SU-DHL-6 (cell line): ENCODE measurements around the gene GRID2.

Experiments used
- EZH2phosphoT487 ChIP-seq: fragments of 200-600 bp; sonication (generic), shearing (Covaris generic); conservative IDR thresholded peaks from 2 replicates; pipeline ENCODE4 v1.6.1; 2018; ENCODE audit warnings: mild to moderate bottlenecking, antibody characterized with exemption, low read length, moderate library complexity, mixed read lengths
- TF ChIP-seq, protein P1 (sequence below): fragments of 200-600 bp; sonication (generic); IDR thresholded peaks from one replicate; pipeline ENCODE4 v1.5.1; 2017; ENCODE audit warnings: antibody characterized with exemption, mild to moderate bottlenecking, low read length, moderate library complexity; ENCODE audit not compliant: insufficient read depth, poor library complexity, severe bottlenecking

DNA sequence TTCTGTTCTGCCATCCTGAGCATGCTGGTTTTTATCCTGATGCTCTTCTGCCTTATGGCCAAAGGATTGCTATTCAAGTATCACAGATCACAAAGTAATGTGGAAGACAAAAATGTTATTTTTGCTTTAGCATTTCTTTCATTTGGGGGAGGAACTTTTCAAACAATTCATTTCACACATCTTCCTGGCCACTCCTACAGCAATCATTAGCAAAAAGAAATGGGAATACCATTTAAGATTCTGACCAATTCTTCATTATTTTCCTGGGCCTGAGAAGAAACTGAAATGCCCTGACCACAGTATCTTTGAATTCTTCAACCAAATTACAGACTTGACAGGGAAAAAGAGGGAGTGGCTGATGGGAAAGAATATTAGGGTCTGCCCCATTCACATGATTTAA is 38.0 kb upstream of the GRID2 start:
- TF ChIP-seq, protein P1, sequence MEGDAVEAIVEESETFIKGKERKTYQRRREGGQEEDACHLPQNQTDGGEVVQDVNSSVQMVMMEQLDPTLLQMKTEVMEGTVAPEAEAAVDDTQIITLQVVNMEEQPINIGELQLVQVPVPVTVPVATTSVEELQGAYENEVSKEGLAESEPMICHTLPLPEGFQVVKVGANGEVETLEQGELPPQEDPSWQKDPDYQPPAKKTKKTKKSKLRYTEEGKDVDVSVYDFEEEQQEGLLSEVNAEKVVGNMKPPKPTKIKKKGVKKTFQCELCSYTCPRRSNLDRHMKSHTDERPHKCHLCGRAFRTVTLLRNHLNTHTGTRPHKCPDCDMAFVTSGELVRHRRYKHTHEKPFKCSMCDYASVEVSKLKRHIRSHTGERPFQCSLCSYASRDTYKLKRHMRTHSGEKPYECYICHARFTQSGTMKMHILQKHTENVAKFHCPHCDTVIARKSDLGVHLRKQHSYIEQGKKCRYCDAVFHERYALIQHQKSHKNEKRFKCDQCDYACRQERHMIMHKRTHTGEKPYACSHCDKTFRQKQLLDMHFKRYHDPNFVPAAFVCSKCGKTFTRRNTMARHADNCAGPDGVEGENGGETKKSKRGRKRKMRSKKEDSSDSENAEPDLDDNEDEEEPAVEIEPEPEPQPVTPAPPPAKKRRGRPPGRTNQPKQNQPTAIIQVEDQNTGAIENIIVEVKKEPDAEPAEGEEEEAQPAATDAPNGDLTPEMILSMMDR = no peak
- no peak for TF ChIP-seq EZH2phosphoT487
